Measurements from ENCODE around the gene ANKRD13A. TPM values are rescaled to one million over a fixed set of nuclear protein-coding genes. Genes with fewer than 3 reads are reported as not detected.
A peak's percentile ranks its signal among the peaks of the same experiment; 100 is the strongest.

Gene ANKRD13A
- total RNA-seq (2014; rRNA removed; shearing (Covaris generic); ENCODE audit: low replicate concordance): 75.0 and 96.8 TPM in 2 replicates

DNA sequence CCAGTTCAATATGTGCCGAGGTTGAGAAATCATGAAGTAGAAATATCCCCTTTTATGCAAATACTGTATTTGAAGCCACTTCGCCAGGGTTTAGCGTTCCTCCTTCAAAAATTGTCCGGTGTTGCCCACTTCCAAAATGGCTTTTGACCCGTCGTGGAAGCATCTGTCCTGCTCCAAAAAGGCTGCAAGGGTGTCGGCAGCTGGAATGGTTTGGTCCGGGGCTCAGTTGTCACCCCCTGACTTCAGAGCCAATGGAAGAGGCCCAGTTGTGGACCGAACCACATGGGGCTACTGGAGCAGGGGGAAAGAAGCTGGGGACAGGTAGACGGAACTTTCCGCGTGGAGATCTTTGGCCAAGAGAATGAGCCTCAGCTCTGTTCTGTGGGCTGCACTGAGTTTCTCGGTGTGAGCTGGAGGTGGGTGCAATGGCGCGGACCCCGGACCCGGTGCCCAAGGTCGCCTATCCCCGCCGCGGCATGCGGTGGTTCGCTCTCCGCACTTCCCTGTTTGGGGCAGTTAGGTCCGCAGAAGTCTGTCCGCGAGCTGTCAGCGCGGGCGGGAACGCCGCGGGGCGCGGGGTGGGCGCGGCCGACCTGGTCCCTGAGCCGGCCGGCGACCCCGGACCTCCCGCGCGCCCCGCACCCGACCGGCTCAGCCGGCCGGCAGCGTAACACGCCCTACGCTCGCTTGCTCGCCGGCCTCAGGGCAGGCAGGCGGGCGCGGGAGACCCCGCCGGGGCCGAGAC lies at the start of gene ANKRD13A:
Gene ANKRD13A (plus strand): TSS at position 527 of the 745 bp plus-strand sequence. CDS start 259 bp downstream, outside the sequence.
- Histone ChIP-seq H3K4me3 (peak within 1 kb of the TSS; percentile 85), H3K36me3 (peaks cover 20% of the 10 kb centered on the region), H3K9me3 (no peaks in the 10 kb centered on the region), H3K27me3 (no peaks in the 10 kb centered on the region)
- peak; percentile 89 for DNase-seq

DNA sequence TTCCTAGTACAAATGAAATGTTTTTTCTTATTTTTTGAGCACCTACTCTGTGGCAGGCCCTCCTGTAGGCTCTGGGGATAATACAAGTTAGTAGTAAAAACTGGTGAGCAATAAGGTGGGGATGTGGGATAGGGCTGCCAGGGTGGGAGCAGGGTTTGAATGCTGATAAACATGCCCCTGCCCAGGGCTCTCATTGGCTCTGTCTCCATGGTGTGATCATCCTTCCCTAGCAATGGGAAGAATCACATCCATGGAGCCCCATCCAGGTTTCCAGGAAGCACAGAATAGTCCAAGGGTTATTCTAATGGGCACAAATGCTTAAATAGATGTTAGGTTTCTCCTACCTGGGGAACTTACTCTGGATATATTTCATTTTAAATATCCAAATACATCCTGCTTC lies 48.6 kb upstream of the ANKRD13A start:
- Histone ChIP-seq H3K4me3 (no peak overlapping the region), H3K36me3 (peaks cover 50% of the 10 kb centered on the region), H3K27me3 (no peaks in the 10 kb centered on the region), H3K9me3 (no peaks in the 10 kb centered on the region)
- DNase-seq: no peak

GRCh38 chr12:109951136-109951535 lies 48.1 kb upstream of the ANKRD13A start:
- H3K36me3 ChIP-seq: peaks cover 50% of the 10 kb centered on the region
- H3K9me3 ChIP-seq: no peaks in the 10 kb centered on the region
- H3K27me3 ChIP-seq: no peaks in the 10 kb centered on the region
- DNase-seq: no peak
- H3K4me3 ChIP-seq: no peak overlapping the region

DNA sequence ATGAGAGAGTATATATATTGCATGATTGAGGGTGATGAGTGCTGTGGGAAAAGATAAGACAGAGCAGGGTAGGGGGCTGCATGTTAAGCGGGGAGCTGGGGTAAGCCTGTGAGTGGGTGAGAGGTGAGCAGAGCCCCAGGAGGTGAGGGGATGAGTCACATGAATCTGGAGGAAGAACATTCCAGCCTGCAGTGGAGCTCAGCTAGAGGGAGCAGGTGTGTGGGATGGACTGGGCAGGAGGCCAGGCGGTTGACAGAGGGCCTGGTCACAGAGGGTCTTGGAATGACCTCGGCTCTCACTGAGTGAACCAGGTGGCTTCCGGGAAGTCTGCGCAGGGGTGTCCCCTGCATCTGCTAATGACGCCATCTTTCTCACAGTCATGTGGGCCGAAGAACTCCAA lies 47.5 kb upstream of the ANKRD13A start:
- H3K27me3 ChIP-seq: no peaks in the 10 kb centered on the region
- DNase-seq: peak; percentile 62
- peaks cover 52% of the 10 kb centered on the region for H3K36me3 ChIP-seq
- no peaks in the 10 kb centered on the region for H3K9me3 ChIP-seq
- H3K4me3 ChIP-seq: no peak overlapping the region

- no peaks in the 10 kb centered on the region for H3K27me3 ChIP-seq
- no peak overlapping the region for H3K4me3 ChIP-seq
- H3K36me3 ChIP-seq: peaks cover 50% of the 10 kb centered on the region
- no peak for DNase-seq
- no peaks in the 10 kb centered on the region for H3K9me3 ChIP-seq
Observed at GRCh38 chr12:109952160-109952858, 46.9 kb upstream of the ANKRD13A start.

DNA sequence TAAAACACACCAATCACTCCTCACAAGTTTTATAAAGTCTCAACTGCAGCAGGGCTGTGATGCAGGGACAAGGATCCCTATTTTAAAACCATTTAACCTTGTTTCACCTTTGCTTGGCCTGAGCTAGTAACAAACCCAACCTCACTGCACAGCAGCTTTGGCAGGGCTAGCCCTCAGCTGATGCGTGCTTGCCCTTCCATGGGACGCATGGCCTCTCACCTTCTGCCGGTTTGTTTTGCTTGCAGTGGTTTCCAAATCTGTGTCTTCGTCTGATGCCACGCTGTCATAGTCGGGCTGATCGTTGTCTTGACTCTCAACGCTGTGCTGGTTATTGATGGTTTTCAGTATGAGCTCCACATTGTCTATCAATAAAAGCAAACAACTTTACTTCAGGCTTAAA lies 46.4 kb upstream of the ANKRD13A start:
- no peak overlapping the region for H3K4me3 ChIP-seq
- no peak for DNase-seq
- H3K27me3 ChIP-seq: no peaks in the 10 kb centered on the region
- no peaks in the 10 kb centered on the region for H3K9me3 ChIP-seq
- H3K36me3 ChIP-seq: peaks cover 52% of the 10 kb centered on the region

DNA sequence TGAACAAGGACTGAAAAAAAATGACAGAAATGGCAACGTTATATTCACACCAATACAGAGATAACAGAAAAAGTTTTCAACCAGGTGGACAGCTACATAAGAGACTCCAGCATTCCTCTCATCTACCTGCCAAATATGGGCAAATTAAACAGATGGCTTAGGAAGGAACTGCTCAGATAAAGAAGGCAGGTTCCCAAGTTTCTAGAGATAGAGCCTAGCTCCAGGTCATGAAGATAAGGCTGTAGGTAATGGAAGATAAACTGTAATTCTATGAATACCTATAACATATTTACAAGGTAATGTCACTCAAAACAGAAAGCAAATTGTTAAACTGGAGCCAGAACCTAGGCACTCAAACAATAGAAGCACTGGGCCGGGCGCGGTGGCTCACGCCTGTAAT lies 45.6 kb upstream of the ANKRD13A start:
- H3K4me3 ChIP-seq: no peak overlapping the region
- peaks cover 51% of the 10 kb centered on the region for H3K36me3 ChIP-seq
- H3K9me3 ChIP-seq: no peaks in the 10 kb centered on the region
- no peaks in the 10 kb centered on the region for H3K27me3 ChIP-seq
- no peak for DNase-seq

DNA sequence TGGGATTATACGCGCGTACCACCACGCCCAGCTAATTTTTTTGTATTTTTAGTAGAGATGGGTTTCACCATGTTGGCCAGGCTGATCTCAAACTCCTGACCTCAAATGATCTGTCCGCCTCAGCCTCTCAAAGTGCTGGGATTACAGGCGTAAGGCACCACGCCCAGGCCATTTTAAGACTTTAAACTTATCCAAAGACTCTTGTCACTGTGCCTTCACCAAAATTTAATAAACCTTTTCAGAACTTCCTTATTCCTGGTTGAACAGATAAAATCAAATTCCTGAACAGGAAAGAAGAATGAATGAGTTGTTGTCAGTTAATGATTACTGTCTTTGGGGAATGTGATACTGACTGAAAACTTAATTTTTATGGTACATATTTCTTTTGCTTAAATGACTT lies 40.9 kb upstream of the ANKRD13A start:
- Histone ChIP-seq H3K36me3 (peaks cover 34% of the 10 kb centered on the region), H3K27me3 (no peaks in the 10 kb centered on the region), H3K4me3 (no peak overlapping the region), H3K9me3 (no peaks in the 10 kb centered on the region)
- no peak for DNase-seq

DNA sequence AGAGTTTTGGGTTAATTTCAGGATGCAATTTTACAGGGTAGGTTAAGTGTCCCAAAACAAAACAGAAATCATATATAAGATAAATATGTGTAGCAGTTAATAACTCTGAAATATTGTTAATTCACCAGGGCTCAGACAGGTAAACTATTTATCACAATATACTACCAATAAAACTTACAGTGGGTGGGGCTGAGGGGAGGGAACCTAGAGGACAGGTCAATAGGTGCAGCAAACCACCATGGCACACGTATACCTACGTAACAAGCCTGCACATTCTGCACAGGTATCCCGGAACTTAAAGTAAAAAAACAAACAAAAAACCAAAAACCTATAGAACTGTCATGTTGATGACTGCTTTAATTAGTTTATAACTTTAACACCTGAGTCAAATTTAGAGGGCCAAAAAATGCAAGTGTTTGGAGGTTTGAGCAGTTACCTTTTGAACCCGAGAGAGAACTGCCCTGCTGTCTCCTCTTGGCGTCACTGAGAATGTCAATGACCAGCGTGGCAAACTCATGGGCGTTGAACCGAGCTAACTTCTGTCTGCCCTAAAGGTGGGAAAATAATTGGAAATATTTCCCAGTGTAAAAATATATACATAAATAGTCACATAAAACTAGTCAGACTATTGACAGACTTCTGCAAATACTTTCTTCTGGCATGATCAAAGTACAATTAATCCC lies 39.7 kb upstream of the ANKRD13A start:
- no peaks in the 10 kb centered on the region for H3K27me3 ChIP-seq

DNA sequence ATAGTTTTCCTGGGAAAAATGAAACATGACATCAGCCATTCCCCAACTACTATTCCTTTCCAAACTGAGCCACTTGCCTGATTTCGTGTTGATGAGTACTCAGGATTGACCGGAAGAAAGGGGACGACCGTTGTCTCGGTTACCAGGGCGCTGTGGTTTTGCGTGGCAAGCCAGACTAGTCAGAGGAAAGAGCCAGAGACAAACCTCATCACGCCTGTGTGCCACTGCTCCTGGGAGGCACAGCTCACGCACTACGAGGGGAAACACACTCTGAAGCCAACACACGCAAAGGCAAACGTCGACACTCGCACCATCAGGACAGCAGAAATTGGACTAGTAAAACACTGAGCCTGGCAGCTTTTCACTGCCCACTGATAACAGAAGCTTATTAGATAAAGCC lies 38.0 kb upstream of the ANKRD13A start:
- DNase-seq: no peak
- Histone ChIP-seq H3K9me3 (no peaks in the 10 kb centered on the region), H3K36me3 (peaks cover 50% of the 10 kb centered on the region), H3K27me3 (no peaks in the 10 kb centered on the region), H3K4me3 (no peak overlapping the region)

More for the DNA sequence above, 39.7 kb upstream of the ANKRD13A start:
- H3K9me3 ChIP-seq: no peaks in the 10 kb centered on the region
- no peak overlapping the region for H3K4me3 ChIP-seq
- no peak for DNase-seq
- peaks cover 40% of the 10 kb centered on the region for H3K36me3 ChIP-seq

DNA sequence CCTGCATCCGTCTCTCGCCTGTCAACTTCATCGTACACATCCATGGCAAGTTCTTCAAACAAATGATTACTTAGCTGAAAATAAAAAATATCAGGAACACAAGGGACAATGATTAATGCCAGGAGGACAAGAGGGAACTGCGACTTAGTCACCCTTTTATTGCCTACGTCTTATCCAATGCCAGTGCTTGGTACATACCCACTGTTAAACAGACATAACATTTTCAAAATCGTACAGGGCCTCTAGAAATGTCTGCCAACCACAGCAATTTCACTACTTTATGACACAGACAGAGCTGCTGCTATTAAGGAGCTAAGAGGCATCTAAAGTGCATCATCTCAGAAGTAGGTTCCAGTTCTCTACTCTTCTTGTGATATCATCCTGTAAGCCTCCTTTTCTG lies 37.6 kb upstream of the ANKRD13A start:
- Histone ChIP-seq H3K4me3 (no peak overlapping the region), H3K27me3 (no peaks in the 10 kb centered on the region), H3K9me3 (no peaks in the 10 kb centered on the region), H3K36me3 (peaks cover 50% of the 10 kb centered on the region)
- DNase-seq: no peak

GRCh38 chr12:109962398-109962797 lies 36.8 kb upstream of the ANKRD13A start:
- Histone ChIP-seq H3K36me3 (peaks cover 57% of the 10 kb centered on the region), H3K4me3 (no peak overlapping the region), H3K27me3 (no peaks in the 10 kb centered on the region), H3K9me3 (no peaks in the 10 kb centered on the region)
- DNase-seq: no peak

- Histone ChIP-seq H3K4me3 (no peak overlapping the region), H3K27me3 (no peaks in the 10 kb centered on the region), H3K9me3 (no peaks in the 10 kb centered on the region), H3K36me3 (peaks cover 55% of the 10 kb centered on the region)
- no peak for DNase-seq
Observed at GRCh38 chr12:109963330-109963729, 35.9 kb upstream of the ANKRD13A start.

GRCh38 chr12:109963743-109964429 lies 35.3 kb upstream of the ANKRD13A start:
- Histone ChIP-seq H3K9me3 (no peaks in the 10 kb centered on the region), H3K4me3 (no peak overlapping the region), H3K36me3 (peaks cover 56% of the 10 kb centered on the region), H3K27me3 (no peaks in the 10 kb centered on the region)
- peak; percentile 61 for DNase-seq

- Histone ChIP-seq H3K4me3 (no peak overlapping the region), H3K9me3 (no peaks in the 10 kb centered on the region), H3K36me3 (peaks cover 53% of the 10 kb centered on the region), H3K27me3 (no peaks in the 10 kb centered on the region)
- no peak for DNase-seq
Observed at GRCh38 chr12:109966546-109966945, 32.7 kb upstream of the ANKRD13A start.

DNA sequence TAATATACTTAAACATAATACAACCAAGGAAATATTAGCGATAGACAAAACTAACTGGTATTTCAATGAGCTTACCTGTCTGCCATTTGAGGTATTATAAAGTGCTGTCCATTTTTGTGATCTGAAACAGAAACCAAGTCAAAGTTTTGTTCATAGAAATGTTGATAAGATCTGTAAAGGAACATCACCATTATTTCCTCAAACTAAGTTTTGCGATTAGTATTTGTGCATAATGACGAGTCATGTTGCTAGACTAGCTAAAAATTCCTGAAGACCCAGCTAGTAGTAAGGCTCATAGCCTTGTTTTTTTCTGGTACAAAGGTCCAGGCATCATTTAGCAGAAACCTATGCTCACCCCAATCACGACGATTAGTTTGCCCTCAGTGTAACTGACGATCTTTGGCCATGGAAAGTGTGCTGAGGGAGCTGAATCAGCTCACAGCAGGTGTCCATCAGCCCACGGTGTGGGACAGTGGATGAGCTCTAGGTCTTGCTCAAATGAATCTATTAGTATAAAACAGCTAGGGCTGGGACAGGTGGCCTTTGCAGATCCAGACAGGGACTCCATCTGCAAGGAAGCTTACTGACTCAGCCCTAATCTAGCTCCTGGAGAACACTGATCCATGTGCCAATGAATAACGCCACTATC lies 31.7 kb upstream of the ANKRD13A start:
- Histone ChIP-seq H3K4me3 (no peak overlapping the region), H3K27me3 (no peaks in the 10 kb centered on the region), H3K36me3 (peaks cover 57% of the 10 kb centered on the region), H3K9me3 (no peaks in the 10 kb centered on the region)
- DNase-seq: no peak
